Measurements from ENCODE around the gene HDGFL3. TPM values are rescaled to one million over a fixed set of nuclear protein-coding genes. Genes with fewer than 3 reads are reported as not detected.

Gene HDGFL3
- total and polyA plus RNA-seq, 2 donors (not counting 1 experiment from before 2014, with no cell fraction given), result 0.12 to 2.5 TPM

GRCh38 chr15:83104141-83104540, 103.5 kb downstream of the HDGFL3 start:
- intact Hi-C loops (cut with micrococcal nuclease), result no loop called here
- no peak overlapping the region for H3K9ac ChIP-seq (ENCODE audit: low read length)

GRCh38 chr15:83102346-83102745, 105.3 kb downstream of the HDGFL3 start:
- Mint-ChIP-seq H3K27me3 (peaks cover 38% of the 10 kb centered on the region), H3K27ac (no peak overlapping the region)
- no peak for ATAC-seq (ENCODE audit: low read depth)

More at GRCh38 chr15:83104141-83104540, 103.5 kb downstream of the HDGFL3 start:
- Mint-ChIP-seq H3K27me3 (peaks cover 44% of the 10 kb centered on the region), H3K9me3 (ENCODE audit: insufficient read depth) (no peaks in the 10 kb centered on the region), H3K4me1 (peaks cover 18% of the 10 kb centered on the region), H3K27ac (no peak overlapping the region), H3K4me3 (peak overlapping the region; percentile 26)
- H2AFZ ChIP-seq (ENCODE audit: insufficient read depth, low read depth, low read length, poor library complexity, severe bottlenecking), result no peak overlapping the region
- DNase-seq (no peak), ATAC-seq (ENCODE audit: low read depth) (no peak)
- H3K4me1 ChIP-seq (ENCODE audit: control insufficient read depth in 2 of 2, insufficient read depth in 2 of 2, low read length in 2 of 2), result peaks cover 14 to 20% of the 10 kb centered on the region in 2 donors
- POLR2A ChIA-PET, result interaction anchor here (0.7 kb wide), 1 partner anchor 35 kb away, joined by 4 read pairs; no protein-coding TSS in a partner anchor
- H3K9me3 ChIP-seq (ENCODE audit: control extremely low read depth in 1 of 3, control insufficient read depth in 2 of 3, insufficient read depth in 1 of 3, low read length in 2 of 3), result no peaks in the 10 kb centered on the region
- no peaks in the 10 kb centered on the region for H3K36me3 ChIP-seq (replicated peaks in 1 of 2; ENCODE audit: control extremely low read depth in 1 of 2, control insufficient read depth in 1 of 2, extremely low read depth in 1 of 2, insufficient read depth in 2 of 2, low read length in 1 of 2)
- no peaks in the 10 kb centered on the region for H3K79me2 ChIP-seq (ENCODE audit: control insufficient read depth, insufficient read depth, low read length)
- CTCF ChIA-PET, result no interaction called here
- WGBS (ENCODE audit: insufficient coverage), result 97% methylated on average over 4 of the region's 4 CpGs
- H3K4me3 ChIP-seq (ENCODE audit: control extremely low read depth in 1 of 5, extremely low read depth in 1 of 5, insufficient read depth in 1 of 5, low read depth in 2 of 5, low read length in 4 of 5), result no peak overlapping the region
- H3K27me3 ChIP-seq (replicated peaks in 1 of 4; ENCODE audit: control extremely low read depth in 1 of 4, control insufficient read depth in 3 of 4, insufficient read depth in 4 of 4, low read length in 3 of 4), result peaks cover 0 to 3% (median under 1%) of the 10 kb centered on the region in 4 experiments
- no peak overlapping the region for H3K27ac ChIP-seq (ENCODE audit: low read length in 2 of 2)
- no peak overlapping the region for H3K4me2 ChIP-seq (replicated peaks; ENCODE audit: low read depth, low read length, poor library complexity, severe bottlenecking)
- no peak for TF ChIP-seq CTCF (IDR thresholded peaks at IDR 0.05)
- no peak for TF ChIP-seq EZH2 (IDR thresholded peaks at IDR 0.05; ENCODE audit: borderline replicate concordance, insufficient read depth, low read depth, low read length, poor library complexity, severe bottlenecking)
- no peaks in the 10 kb centered on the region for H4K20me1 ChIP-seq (ENCODE audit: control insufficient read depth, insufficient read depth, low read length, poor library complexity, severe bottlenecking)

More at GRCh38 chr15:83102346-83102745, 105.3 kb downstream of the HDGFL3 start:
- no peak overlapping the region for H3K9ac ChIP-seq (ENCODE audit: low read length)
- H2AFZ ChIP-seq (ENCODE audit: insufficient read depth, low read depth, low read length, poor library complexity, severe bottlenecking), result no peak overlapping the region
- no peaks in the 10 kb centered on the region for H4K20me1 ChIP-seq (ENCODE audit: control insufficient read depth, insufficient read depth, low read length, poor library complexity, severe bottlenecking)
- peaks cover 5% of the 10 kb centered on the region for H3K4me1 Mint-ChIP-seq
- H3K36me3 ChIP-seq (replicated peaks in 1 of 2; ENCODE audit: control extremely low read depth in 1 of 2, control insufficient read depth in 1 of 2, extremely low read depth in 1 of 2, insufficient read depth in 2 of 2, low read length in 1 of 2), result no peaks in the 10 kb centered on the region
- H3K4me2 ChIP-seq (replicated peaks; ENCODE audit: low read depth, low read length, poor library complexity, severe bottlenecking), result no peak overlapping the region
- WGBS (ENCODE audit: insufficient coverage), result 100% methylated on average over 2 of the region's 2 CpGs
- no peak for DNase-seq
- peaks cover 0 to 6% of the 10 kb centered on the region in 2 donors for H3K4me1 ChIP-seq (ENCODE audit: control insufficient read depth in 2 of 2, insufficient read depth in 2 of 2, low read length in 2 of 2)
- H3K4me3 ChIP-seq (ENCODE audit: control extremely low read depth in 1 of 5, extremely low read depth in 1 of 5, insufficient read depth in 1 of 5, low read depth in 2 of 5, low read length in 4 of 5), result no peak overlapping the region
- H3K27me3 ChIP-seq (replicated peaks in 1 of 4; ENCODE audit: control extremely low read depth in 1 of 4, control insufficient read depth in 3 of 4, insufficient read depth in 4 of 4, low read length in 3 of 4), result peaks cover 0 to 2% (median 0%) of the 10 kb centered on the region in 4 experiments
- no peaks in the 10 kb centered on the region for H3K79me2 ChIP-seq (ENCODE audit: control insufficient read depth, insufficient read depth, low read length)
- intact Hi-C loops (cut with micrococcal nuclease), result no loop called here
- H3K4me3 Mint-ChIP-seq, result no peak overlapping the region
- H3K9me3 Mint-ChIP-seq (ENCODE audit: insufficient read depth), result no peaks in the 10 kb centered on the region
- no peak overlapping the region for H3K27ac ChIP-seq (ENCODE audit: low read length in 2 of 2)
- TF ChIP-seq EZH2 (IDR thresholded peaks at IDR 0.05; ENCODE audit: borderline replicate concordance, insufficient read depth, low read depth, low read length, poor library complexity, severe bottlenecking), result no peak
- TF ChIP-seq CTCF (IDR thresholded peaks at IDR 0.05), result no peak
- CTCF ChIA-PET, result no interaction called here
- POLR2A ChIA-PET, result no interaction called here
- H3K9me3 ChIP-seq (ENCODE audit: control extremely low read depth in 1 of 3, control insufficient read depth in 2 of 3, insufficient read depth in 1 of 3, low read length in 2 of 3), result peaks cover 0 to 6% (median 2%) of the 10 kb centered on the region in 3 donors
